C4-2B (cell line): ENCODE data around the gene UNC45A.

Experiments
- H3K27ac ChIP-seq: fragments of 450-650 bp; 2 replicates; pipeline ENCODE4 v1.5.1; 2017
- ZFX ChIP-seq: fragments of 450-650 bp; IDR thresholded peaks from 2 replicates; pipeline ENCODE4 v1.6.1; 2017
- TF ChIP-seq, protein P1 (sequence below): fragments of 450-650 bp; conservative IDR thresholded peaks from 2 replicates; pipeline ENCODE4 v1.5.1; 2017; ENCODE audit warnings: mild to moderate bottlenecking

Gene UNC45A

GRCh38 chr15:90911302-90911623, 23.8 kb upstream of the UNC45A start:
- no peak for TF ChIP-seq ZFX
- H3K27ac ChIP-seq, result no peak overlapping the region

GRCh38 chr15:90911906-90912769, 22.9 kb upstream of the UNC45A start:
- TF ChIP-seq, protein P1, sequence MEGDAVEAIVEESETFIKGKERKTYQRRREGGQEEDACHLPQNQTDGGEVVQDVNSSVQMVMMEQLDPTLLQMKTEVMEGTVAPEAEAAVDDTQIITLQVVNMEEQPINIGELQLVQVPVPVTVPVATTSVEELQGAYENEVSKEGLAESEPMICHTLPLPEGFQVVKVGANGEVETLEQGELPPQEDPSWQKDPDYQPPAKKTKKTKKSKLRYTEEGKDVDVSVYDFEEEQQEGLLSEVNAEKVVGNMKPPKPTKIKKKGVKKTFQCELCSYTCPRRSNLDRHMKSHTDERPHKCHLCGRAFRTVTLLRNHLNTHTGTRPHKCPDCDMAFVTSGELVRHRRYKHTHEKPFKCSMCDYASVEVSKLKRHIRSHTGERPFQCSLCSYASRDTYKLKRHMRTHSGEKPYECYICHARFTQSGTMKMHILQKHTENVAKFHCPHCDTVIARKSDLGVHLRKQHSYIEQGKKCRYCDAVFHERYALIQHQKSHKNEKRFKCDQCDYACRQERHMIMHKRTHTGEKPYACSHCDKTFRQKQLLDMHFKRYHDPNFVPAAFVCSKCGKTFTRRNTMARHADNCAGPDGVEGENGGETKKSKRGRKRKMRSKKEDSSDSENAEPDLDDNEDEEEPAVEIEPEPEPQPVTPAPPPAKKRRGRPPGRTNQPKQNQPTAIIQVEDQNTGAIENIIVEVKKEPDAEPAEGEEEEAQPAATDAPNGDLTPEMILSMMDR, result no peak
- TF ChIP-seq ZFX, result no peak
- H3K27ac ChIP-seq, result no peak overlapping the region

DNA sequence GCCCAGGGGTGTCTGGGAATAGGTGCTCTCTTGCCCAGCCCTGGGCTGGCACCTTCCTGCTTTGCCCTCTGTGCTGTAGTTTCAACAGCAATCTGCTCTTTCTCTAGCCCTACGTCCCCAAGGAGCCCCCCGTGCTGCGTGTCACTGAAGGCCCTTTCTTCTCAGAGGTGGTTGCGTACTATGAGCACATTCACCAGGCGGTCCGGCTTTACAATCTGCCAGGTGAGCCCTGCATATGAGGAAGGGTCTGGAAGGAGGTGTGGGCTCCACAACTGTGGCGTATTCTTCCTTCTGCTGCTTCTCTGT, 22.4 kb upstream of the UNC45A start:
- TF ChIP-seq, protein P1, result no peak
- no peak for TF ChIP-seq ZFX
- H3K27ac ChIP-seq, result no peak overlapping the region

GRCh38 chr15:90913398-90913944, 21.6 kb upstream of the UNC45A start:
- H3K27ac ChIP-seq, result no peak overlapping the region
- TF ChIP-seq, protein P1, result no peak
- no peak for TF ChIP-seq ZFX

DNA sequence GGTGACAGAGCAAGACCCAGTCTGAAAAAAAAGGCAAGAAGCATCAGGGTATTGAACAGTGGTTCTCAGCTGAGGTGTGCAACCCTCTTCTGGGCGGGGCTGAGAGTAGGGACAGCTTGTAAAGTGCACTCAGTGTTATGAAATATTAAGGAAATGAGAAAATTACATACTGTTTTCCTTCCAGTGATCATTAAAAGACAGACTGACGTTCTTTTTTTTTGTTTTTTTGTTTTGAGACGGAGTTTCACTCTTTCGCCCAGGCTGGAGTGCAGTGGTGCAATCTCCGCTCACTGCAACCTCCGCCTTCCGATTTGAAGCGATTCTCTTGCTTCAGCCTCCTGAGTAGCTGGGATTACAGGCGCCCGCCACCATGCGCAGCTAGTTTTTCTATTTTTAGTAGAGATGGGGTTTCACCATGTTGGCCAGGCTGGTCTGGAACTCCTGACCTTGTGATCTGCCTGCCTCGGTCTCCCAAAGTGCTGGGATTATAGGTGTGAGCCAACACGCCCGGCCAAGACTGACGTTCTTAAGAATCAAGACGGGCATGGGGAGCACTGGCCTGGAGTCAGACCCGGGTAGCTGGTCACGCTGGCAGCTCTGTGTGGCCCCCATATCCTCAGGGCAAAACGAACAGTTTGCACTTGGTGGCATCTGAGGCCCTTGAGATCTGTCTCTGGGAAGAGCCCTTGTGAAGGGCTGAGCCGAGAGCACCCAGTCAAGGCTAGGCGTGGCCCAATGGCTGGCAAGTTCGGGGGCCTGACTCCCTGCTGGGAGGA, 20.6 kb upstream of the UNC45A start:
- TF ChIP-seq ZFX, result no peak
- TF ChIP-seq, protein P1, result no peak
- H3K27ac ChIP-seq, result no peak overlapping the region

DNA sequence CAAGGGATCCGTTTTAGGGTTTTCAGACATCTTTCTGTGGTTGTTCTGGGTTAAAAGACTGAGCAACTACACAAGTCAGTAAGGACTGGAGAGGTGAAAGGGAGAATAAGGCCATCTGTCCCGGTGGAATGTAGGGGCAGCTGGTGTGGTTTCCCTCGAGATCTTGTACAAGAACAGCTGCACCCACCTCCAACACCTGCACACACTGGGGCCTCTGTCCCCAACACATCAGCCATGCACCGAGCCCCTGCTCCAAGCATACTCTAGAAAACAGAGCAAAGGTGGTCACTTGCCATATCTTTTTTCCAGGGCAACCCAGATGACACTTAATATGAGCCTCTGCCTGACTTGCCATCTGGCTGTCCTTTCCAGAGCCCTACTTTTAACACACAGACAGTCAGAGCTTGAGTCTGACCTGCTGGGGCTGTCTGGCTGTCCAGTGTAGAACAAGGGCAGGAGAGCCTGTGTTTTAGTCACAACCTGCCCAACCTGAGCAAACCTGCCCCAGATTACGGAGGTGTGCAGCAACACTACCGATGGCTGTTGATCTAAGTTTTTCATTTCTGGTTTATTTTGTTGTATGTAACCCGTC, 19.8 kb upstream of the UNC45A start:
- no peak overlapping the region for H3K27ac ChIP-seq
- TF ChIP-seq, protein P1, result no peak
- no peak for TF ChIP-seq ZFX

DNA sequence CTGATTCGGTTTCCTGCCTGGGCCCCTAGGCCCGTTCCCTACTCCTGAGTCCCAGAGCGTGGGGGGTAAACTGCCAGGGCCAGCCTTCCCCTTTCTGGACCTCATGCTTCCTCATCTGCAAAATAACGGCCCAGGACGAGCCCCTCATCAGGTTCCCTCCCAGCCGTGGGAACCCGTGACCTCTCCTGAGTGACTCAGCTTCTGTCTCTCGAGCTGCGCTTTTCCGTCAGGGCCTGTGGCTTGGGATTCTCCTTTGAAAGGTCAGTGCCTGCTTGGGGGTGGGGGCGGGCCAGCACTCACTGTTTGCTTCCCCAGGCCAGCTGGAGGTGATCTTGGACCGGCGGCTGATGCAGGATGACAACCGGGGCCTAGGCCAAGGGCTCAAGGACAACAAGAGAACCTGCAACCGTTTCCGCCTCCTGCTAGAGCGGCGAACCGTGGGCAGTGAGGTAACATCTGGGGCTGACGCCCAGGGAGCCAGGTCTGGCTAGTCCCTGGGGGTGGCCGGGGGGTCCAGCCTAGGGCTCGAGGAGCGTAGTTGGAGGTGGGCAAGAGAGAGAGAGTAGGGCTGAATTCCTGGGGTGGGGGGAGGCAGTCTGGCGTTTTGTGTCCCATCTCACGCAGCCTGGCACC, 19.2 kb upstream of the UNC45A start:
- no peak overlapping the region for H3K27ac ChIP-seq
- TF ChIP-seq ZFX, result no peak
- TF ChIP-seq, protein P1, result no peak
